ENCODE results near the gene TRAF6. TPM values are rescaled to one million over a fixed set of nuclear protein-coding genes. Genes with fewer than 3 reads are reported as not detected.

The TRAF6 gene
- total RNA-seq, 1 experiment from 2014 or later: 14.8 TPM

DNA sequence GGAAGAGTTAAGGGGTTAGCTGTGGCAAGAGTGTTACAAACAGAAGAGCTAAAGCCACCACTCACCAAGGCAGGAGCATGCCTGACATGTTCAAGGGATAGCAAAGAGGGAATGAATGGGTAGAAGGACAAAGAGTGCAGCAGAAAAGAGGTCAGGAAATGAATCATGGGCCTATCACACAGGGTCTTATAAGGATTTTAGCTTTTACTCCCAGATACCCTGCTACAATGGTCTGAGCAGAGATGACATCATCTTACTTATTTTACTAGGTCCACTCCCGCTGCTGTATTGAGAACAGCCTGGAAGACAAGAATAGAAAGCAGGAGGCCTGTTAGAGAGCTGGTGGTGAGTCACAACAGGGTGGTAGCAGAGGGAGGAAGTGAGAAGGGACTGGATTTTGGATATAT, 9.8 kb downstream of the TRAF6 start:
- CTCF ChIA-PET: interaction anchor here (1.0 to 1.3 kb wide), 3 partner anchors 12 to 40 kb away, joined by 4 to 5 read pairs (median 5); no protein-coding TSS in a partner anchor
- intact Hi-C loops (cut with micrococcal nuclease; ENCODE audit: unreplicated experiment): no loop called here
- no peak overlapping the region for H3K4me3 Mint-ChIP-seq (ENCODE audit: low read depth, unreplicated experiment)

DNA sequence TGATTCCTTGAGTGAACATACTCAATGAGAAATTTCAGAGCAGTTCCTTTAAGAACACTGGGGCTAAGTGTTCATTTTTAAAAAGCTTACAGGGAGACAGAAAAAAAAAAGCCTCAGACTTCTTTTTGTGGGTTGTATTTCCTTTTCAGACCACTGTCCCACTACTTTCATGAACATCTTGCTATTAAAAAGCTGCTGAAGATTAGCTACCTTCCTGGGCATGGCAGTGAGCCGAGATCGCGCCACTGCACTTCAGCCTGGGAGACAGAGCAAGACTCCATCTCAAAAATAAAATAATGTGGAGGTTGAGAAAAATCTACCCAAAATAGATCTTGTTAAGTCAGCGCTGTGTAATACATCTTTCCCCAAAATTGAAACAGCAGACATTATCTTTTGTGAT, 10.8 kb downstream of the TRAF6 start:
- BruUV-seq (replicated peaks): no TSS peak
- intact Hi-C loops (cut with micrococcal nuclease; ENCODE audit: unreplicated experiment): no loop called here
- Mint-ChIP-seq H3K27ac (ENCODE audit: unreplicated experiment) (no peak overlapping the region), H3K4me3 (ENCODE audit: low read depth, unreplicated experiment) (no peak overlapping the region), H3K27me3 (ENCODE audit: unreplicated experiment) (no peaks in the 10 kb centered on the region), H3K4me1 (ENCODE audit: low read depth, unreplicated experiment) (peaks cover 21% of the 10 kb centered on the region), H3K36me3 (ENCODE audit: insufficient read depth, unreplicated experiment) (peaks cover 17% of the 10 kb centered on the region), H3K9me3 (ENCODE audit: low read depth, unreplicated experiment) (no peaks in the 10 kb centered on the region)
- no peak for DNase-seq
- TF ChIP-seq, protein P1, sequence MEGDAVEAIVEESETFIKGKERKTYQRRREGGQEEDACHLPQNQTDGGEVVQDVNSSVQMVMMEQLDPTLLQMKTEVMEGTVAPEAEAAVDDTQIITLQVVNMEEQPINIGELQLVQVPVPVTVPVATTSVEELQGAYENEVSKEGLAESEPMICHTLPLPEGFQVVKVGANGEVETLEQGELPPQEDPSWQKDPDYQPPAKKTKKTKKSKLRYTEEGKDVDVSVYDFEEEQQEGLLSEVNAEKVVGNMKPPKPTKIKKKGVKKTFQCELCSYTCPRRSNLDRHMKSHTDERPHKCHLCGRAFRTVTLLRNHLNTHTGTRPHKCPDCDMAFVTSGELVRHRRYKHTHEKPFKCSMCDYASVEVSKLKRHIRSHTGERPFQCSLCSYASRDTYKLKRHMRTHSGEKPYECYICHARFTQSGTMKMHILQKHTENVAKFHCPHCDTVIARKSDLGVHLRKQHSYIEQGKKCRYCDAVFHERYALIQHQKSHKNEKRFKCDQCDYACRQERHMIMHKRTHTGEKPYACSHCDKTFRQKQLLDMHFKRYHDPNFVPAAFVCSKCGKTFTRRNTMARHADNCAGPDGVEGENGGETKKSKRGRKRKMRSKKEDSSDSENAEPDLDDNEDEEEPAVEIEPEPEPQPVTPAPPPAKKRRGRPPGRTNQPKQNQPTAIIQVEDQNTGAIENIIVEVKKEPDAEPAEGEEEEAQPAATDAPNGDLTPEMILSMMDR (IDR thresholded peaks at IDR 0.05; ENCODE audit: unreplicated experiment): no peak
- CTCF ChIA-PET: no interaction called here

More for the DNA sequence above, 9.8 kb downstream of the TRAF6 start:
- Mint-ChIP-seq H3K9me3 (ENCODE audit: low read depth, unreplicated experiment) (no peaks in the 10 kb centered on the region), H3K27ac (ENCODE audit: unreplicated experiment) (peak overlapping the region; percentile 53), H3K27me3 (ENCODE audit: unreplicated experiment) (no peaks in the 10 kb centered on the region), H3K36me3 (ENCODE audit: insufficient read depth, unreplicated experiment) (peaks cover 16% of the 10 kb centered on the region), H3K4me1 (ENCODE audit: low read depth, unreplicated experiment) (peaks cover 21% of the 10 kb centered on the region)
- TF ChIP-seq, protein P1 (IDR thresholded peaks at IDR 0.05; ENCODE audit: unreplicated experiment): no peak
- no TSS peak for BruUV-seq (replicated peaks)
- peak; percentile 47 for DNase-seq

DNA sequence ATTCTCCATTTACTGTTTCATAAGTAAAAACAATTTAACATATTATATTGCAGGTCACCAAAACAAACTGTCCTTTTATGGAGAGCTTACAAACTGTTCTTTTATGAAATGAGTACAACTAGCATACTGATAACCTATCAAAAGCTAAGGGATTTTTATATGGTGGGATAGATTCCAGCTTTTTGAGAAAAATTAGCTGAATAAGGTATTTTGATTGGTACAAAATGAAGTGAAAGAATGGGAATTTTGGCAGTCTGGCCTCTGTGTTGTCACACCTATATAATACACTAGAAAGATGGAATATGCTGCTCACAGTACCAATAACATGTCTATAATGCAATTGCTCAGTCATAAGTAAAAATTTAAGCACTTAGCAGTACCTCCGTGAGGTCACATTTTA, 11.4 kb downstream of the TRAF6 start:
- Mint-ChIP-seq H3K4me1 (ENCODE audit: low read depth, unreplicated experiment) (peaks cover 21% of the 10 kb centered on the region), H3K36me3 (ENCODE audit: insufficient read depth, unreplicated experiment) (peaks cover 15% of the 10 kb centered on the region), H3K9me3 (ENCODE audit: low read depth, unreplicated experiment) (no peaks in the 10 kb centered on the region), H3K4me3 (ENCODE audit: low read depth, unreplicated experiment) (no peak overlapping the region), H3K27me3 (ENCODE audit: unreplicated experiment) (no peaks in the 10 kb centered on the region), H3K27ac (ENCODE audit: unreplicated experiment) (no peak overlapping the region)
- TF ChIP-seq, protein P1 (IDR thresholded peaks at IDR 0.05; ENCODE audit: unreplicated experiment): no peak
- CTCF ChIA-PET: no interaction called here
- intact Hi-C loops (cut with micrococcal nuclease; ENCODE audit: unreplicated experiment): no loop called here
- no TSS peak for BruUV-seq (replicated peaks)
- DNase-seq: no peak

DNA sequence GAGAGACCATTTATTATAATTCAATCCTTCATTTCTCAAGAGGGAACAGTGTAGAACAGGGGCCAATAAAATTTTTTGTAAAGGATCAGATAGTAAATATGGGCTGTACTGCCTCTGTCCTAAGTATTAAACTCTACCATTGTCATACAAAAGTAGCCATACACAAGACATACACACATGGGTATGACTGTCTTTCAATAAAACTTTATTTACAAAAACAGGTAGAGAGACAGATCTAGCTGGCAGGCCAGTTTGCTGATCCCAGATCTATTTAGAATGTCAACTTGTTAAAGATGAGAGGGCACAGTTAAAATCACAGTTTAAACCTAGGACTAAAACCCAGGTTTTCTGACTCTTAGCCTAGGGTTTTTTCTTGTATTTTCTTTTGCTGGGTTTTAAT, 16.7 kb downstream of the TRAF6 start:
- no peaks in the 10 kb centered on the region for H3K9me3 Mint-ChIP-seq (ENCODE audit: low read depth, unreplicated experiment)
- TF ChIP-seq, protein P1 (IDR thresholded peaks at IDR 0.05; ENCODE audit: unreplicated experiment): no peak
- H3K4me1 Mint-ChIP-seq (ENCODE audit: low read depth, unreplicated experiment): no peaks in the 10 kb centered on the region
- no peaks in the 10 kb centered on the region for H3K27me3 Mint-ChIP-seq (ENCODE audit: unreplicated experiment)
- CTCF ChIA-PET: interaction anchor here (0.6 to 2.0 kb wide), 13 partner anchors 9 to 671 kb away, joined by 3 to 22 read pairs (median 5); partner anchors contain the start of genes COMMD9 and TRAF6
- intact Hi-C loops (cut with micrococcal nuclease; ENCODE audit: unreplicated experiment): loop anchor here (5.0 kb wide), 1 partner anchor 186 kb away; no protein-coding TSS in a partner anchor
- peaks cover 27% of the 10 kb centered on the region for H3K36me3 Mint-ChIP-seq (ENCODE audit: insufficient read depth, unreplicated experiment)
- H3K4me3 Mint-ChIP-seq (ENCODE audit: low read depth, unreplicated experiment): no peak overlapping the region
- DNase-seq: no peak
- H3K27ac Mint-ChIP-seq (ENCODE audit: unreplicated experiment): no peak overlapping the region
- no TSS peak for BruUV-seq (replicated peaks)

Measured in Calu3 (cell line).